LoVo (cell line): ENCODE data around the gene NXPH4.
A peak's percentile ranks its signal among the peaks of the same experiment; 100 is the strongest.

Experiments used
- DNase-seq: peaks from one replicate; pipeline ENCODE4 v3.0.0-alpha.2; 2016; ENCODE audit warnings: low spot score

NXPH4 gene

DNA sequence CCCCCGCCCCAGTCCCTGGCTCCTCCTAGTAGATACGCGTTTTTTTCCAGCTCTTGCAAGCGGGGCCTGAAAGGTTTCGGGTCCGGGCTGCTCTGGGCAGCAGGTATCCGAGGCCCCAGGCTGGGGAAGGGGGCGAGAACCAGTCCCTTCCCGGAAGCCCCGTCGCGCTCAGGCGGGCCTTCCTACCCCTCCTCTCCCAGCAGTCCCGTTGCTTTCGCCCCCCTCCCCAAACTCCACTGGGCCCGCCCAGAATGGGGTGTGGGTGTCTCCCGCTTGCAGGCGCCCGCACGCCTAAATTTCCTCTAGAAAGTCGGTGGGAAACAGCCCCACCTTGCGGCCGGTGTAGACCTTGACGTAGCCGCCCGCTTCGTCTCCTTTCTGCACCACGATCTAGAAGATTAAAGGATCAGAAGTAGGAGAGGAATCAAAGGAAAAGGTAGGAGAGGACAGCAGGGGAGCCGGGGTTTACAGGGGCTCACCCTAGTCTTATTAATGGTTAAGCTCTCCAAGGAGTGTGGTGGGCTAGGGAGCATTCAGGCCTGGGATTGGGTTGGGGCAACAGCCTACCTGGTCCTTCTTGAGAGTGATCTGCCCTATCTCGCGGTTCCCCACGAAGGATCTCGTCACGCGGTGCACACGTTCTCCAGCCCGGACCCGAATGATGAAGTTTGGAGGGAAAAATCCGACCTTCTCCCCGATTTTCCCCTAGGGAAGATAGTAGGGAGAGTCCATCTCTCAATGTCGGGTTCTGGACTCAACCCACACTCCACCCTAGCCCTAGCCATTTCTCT lies 27.1 kb downstream of the NXPH4 start:
- peak; percentile 84 for DNase-seq

DNA sequence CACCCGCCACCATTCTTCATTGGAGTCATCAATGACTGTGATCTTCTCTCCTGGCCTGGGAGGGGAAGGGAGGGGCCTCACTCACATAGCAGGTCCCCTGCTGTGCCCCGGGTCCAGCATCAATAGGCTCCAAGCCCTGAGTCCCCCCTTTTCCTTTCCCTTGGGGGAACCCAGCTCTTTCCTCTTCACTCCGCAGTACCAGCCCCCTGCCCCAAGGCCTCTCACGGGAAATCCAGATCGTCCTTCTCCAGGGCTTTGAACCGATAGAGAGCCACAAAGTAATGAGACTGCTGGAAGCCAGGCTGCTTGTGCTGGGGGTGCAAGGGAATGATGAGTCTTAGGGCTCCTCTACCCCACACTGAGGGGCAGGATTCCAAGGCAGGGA lies 27.7 kb downstream of the NXPH4 start:
- DNase-seq = no peak

DNA sequence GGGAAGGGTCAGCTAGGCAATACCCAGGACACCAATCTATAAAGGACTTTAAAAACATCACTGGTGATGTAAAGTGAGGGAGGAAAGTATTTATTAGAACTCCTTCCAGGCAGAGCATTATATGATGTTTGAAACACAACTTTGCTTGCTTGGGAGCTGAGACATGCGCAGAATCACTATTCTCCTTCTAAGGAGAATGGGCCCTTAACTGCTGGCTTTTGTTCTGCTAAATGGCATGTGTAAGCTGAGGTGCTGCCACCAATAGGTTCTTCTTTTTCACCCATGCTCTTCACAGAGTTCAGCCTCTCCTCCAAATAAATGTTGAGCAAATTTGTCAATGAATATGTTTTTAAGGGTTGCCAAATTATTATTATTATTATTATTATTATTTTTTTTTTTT lies 30.4 kb downstream of the NXPH4 start:
- no peak for DNase-seq

DNA sequence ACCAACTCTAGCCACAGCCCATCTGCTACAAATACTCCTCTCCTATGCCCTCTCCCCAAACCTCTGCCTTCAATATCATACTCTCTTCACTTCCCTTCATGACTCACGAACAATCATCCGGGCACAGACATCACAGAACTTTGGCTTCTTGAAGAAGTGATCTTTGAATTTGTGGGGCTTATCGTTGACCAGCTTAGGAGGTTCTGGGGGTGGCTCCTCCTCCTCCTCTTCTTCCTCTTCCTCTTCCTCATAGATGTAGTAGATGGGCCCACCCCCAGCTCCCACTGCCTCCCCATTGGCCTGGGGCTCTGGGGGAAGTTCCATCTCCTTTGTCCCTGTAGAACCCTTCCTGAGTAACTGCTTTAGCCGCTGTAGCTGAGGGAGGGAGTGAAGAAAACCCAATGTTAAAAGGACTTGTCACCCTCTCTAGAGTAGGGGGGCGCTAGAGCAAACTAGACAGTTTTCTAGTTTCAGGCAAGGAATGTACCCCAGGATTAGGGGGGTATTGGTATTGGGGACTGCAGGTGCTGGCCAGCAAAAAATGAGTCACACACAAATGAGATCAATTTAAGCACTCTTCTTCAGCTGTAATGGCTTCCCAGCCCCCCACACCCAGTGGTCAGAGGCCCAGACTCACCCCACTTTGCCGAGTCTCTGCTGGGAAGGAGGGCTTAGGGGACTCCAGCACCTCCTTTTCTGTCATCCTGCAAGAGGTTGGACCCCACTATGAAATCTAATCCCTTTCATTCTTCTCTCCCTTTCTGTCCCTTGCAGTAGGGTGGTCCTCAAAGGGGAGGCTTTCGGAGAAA lies 32.5 kb downstream of the NXPH4 start:
- no peak for DNase-seq

DNA sequence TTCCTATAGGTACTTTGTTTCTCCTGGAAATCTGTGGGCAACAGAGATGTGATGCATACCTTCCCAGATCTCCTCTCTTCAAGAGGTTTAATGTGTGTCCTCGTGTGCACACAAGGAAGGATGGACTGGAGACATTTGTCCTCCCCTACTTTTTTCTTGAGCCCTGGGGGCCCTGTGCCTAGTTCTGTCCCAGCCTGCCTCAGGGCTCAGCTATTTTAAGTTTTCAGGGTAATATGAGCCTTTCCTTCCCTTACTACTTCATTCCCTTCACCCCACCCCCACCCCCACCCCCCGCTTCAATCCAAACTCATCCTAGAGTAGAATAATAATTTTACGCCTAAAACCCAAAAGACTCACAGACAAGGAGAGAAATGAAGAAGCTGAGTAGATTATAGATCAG lies 33.9 kb downstream of the NXPH4 start:
- no peak for DNase-seq

DNA sequence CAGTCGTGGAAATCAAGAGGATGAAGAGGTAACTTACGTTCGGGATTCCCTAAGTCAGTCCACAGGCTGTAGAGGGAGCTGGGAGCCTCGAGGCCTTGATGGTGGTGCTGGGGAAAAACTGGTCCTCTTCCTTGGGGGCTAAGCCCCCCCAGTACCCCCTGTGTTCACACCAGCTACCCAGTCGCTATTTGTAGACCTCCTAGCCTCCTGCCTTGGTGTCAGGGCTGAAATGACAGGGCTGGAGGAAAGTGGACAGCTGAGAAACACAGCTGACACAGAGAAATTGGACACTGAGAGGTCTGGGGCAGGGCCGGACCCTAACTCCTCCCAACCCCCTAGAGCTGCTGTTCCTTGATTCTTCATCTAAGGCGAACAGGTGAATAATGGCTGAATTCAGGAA lies 34.4 kb downstream of the NXPH4 start, which contains the start of gene STAC3:
Gene STAC3, minus strand, starts transcription at position 232 of the 400 bp plus-strand sequence. CDS start 1,551 bp downstream, outside the sequence.
- no peak for DNase-seq

DNA sequence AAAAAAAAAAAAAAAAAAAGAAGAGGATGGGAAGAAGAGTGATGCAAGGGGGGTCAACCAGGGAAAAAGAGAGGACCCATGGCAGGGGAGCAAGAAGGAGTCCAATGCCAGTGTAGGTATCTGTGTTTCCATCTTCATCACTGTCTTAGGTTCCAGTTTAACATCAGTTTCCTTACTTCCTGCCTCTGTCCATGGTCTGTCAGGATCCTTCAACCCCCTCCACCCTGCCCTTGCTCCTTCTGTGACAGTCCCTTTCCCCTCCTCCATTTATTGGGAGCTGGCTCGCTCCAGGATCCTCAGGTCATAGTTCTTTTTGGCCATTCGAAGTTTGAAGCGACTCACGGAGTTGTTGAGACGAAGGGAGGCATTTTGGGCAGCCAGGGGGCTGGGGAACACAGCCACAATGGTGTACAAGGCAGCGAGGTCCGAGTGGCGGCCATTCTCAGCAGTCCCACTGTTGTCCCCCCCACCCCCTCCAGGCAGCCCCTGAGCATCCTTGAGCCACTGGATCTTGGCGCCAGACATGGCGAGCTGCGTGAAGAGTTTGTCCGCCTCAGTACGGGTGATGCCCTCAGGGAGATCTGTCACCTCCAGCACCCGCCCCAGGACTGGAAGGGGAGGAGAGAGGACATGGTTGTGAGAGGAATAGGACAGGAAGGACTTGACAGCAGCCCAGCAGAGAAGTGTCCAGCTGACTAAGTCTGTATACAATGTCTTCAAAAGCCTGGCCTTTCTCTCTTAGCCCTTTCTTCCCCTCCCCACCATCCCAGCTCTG lies 38.1 kb downstream of the NXPH4 start:
- no peak for DNase-seq

DNA sequence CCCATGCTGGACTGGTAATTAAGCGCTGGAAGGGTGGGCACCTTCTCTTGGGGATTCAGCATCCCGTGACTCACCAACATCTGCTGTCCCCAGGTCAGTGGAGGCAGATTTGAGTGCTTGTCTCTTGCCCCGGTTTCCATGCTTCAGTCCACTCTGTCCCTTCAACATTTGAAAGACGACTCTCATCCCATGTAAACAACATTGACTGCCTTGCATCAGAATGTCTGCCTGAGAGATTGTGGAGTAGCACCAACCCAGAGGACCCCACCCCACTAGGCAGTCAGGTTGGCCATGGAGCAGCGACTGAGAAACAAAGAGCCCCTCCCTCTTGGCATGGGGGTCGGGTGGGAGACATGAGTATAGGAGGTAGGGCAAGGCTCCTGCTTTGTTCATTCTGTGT lies 39.3 kb downstream of the NXPH4 start:
- no peak for DNase-seq

DNA sequence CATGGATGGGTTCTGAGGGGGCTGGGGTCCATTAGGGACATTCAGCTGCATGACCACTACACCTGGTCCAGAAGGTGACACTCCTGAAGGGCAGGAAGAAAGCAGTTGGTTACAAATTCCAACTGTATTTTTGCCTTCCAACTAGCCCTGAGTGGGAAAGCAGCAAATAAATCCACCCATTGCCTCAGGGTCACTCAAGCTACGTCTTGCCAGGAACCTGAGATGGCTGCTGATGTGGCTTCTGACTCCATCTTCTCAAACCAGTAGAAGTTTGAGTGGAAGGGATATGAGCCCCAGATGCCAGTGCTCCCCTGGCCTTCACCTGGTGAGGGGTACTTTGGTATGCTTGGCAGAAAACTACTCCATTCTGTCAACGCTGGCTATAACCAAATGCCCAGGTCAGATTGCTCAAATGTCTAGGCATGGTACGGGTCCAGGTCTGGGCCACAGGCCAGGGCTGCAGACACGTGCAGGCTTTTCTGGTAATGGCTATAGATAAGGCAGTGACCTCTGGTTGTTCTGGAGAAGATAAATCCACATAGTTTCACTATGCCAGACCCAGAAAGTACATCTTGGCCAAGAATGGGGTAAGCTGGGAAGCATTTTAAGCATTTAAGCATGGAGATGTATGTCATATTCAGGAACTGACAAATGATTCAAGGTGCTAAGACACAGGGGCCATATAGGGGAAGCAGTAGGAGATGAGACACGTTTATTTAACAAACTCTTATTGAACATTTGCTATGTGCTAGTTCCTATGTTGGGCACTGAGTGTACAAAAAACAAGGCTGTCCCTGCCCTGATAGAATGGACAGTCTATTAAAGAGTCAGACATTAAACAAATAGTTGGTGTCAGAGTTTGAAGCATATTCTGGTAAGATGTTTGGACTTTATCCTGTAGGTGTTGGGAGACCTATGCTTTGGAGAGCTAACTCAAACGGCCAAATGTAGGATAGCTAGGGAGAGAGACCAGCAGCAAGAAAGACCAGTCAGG lies 42.7 kb downstream of the NXPH4 start:
- DNase-seq = no peak

DNA sequence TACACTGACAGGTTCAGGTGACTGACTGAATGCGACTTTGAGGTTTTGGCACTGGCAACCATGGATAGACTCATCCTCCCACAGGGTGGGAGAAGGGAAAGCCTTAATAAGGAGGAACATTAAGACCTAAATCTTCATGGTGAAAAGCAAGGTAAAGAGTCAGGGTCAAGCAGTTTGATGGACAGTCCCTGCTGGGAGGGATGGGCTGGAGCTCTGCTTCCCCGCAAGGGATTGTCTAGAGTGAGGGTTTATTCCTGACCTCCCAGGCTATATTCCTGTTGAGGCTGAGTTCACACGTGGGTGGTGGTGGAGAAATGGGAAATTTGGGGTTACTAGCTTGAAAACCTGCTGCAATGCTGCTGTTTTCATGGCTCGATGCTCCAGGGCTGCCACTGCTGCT lies 43.8 kb downstream of the NXPH4 start:
- no peak for DNase-seq

DNA sequence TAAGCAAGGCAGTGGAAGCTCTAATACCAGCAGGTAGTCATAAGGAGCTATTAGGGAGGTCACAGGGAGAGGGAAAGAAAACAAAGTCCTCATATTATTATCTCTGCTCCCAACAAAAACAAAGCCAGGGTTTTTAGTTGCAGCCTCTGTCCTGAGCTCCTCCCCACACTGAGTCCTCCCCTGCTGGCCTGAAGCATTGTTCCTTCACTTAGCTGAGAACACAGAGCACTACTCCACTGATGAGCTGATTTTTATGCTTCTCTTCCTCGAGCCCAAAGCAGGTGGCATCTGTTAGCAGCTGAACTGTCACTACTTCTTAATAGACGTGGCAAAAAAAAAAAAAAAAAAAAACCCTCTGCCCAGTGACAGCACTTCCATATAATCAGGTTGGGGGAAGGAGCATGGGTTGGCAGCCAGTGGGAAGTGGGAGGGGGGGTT lies 44.9 kb downstream of the NXPH4 start:
- DNase-seq = no peak

DNA sequence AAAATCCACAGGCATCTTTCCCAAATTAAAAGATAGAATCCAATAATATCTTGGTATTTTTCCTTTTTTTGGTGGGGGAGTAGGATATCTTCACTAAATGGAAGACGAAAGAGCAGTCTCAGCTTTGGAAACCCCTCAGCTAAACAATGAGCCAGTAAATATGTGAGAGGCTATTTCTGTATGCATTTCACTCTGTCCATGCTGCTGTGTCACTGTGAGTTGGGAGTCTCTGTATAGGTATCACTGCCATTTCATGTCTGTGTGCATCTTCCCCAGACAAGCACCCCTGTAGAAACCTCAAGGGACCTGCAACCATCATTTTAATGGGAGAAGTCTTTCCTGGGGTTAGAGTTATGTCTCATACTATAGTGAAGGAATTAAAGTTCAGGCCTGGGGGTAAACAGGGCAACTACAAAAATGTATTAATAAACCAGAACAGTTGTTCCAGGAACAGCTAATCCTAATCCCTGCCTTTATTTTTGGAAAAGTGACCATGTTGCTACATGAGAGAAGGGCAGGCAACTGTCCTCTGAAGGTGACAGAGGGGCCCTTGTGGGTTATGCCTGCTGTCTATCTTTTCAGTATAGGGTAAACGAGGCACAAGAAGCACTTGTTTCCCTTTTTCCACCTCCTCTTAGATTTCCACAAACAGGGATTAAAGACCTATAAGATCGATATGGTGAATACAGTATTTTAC lies 45.7 kb downstream of the NXPH4 start:
- DNase-seq = no peak

DNA sequence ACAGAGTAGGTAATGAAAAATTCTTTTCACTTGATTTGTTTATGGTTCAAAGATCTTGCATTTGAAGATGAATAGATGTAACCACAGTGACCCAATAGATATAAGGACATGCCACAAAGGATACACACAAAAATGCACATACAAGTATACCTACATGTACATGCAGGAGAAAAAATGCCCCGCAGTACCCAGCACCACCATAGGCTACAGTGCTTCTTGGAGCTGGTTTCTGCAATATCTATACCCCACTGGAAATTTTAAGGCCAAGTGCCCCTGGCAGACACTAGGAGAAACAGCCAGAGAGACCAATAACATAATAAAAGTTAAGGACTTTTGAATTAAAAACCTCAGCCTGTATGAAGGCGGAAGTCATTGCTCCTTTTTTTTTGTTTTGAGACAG lies 46.5 kb downstream of the NXPH4 start:
- no peak for DNase-seq

DNA sequence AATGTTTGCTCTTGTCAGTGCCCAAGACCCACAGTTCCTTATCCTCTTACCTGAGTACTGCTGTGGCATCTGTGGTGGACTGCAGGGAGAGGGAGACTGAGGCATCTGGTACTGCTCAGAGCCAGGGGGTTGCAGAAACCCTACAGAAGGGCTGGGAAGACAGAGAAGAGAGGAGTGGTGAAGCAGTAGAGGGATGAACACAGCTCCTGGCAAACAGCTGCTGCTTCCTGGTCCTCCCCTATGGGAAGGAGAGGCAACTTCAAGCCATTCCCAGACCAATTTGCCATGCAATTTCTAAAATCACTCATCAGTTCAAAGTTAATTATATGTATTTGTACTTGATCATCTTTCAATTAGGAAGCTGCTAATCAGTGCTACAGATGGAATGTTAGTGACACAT lies 50.1 kb downstream of the NXPH4 start:
- no peak for DNase-seq

DNA sequence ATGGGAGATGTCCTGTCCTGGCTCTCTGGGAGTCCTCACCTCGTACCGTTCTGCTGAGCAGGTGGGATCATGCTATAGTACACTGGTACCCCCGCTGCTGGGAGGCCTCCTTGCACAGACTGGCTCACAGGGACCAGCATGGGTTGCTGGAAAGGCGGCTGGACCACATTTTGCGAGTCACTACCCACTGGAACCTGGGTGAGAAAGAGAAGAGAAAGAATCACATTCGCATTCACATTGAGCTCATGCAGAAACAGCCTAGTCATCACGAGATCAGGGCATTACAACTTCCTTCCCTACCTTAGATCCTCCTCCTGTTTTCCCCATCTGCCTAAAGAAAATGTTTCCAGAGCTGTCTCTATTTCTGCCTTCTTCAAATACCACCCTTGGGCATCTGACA lies 51.7 kb downstream of the NXPH4 start:
- no peak for DNase-seq

DNA sequence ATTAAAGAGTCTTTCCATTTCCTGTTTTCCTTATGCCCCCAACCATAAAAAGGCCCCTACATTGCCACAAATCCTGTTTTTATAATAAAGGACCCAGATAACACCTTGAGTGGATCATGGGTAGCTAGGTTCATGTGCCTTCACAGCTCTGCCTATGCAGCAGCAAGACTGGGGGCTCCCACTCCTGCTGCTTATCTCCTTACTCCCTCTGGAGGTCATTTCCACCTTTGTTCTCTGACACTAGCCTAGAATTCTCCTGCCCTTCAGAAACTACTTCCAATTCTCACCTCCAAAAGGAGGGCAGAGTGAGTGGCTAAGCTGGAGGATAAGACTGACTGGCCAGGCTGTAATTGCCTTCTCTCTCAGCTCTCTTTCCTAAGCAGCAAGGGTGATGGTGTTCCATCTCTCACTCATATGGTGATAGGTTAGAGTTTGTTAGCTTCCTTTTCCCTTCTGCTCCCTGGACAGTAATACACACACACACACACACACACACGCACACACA lies 54.4 kb downstream of the NXPH4 start:
- no peak for DNase-seq

DNA sequence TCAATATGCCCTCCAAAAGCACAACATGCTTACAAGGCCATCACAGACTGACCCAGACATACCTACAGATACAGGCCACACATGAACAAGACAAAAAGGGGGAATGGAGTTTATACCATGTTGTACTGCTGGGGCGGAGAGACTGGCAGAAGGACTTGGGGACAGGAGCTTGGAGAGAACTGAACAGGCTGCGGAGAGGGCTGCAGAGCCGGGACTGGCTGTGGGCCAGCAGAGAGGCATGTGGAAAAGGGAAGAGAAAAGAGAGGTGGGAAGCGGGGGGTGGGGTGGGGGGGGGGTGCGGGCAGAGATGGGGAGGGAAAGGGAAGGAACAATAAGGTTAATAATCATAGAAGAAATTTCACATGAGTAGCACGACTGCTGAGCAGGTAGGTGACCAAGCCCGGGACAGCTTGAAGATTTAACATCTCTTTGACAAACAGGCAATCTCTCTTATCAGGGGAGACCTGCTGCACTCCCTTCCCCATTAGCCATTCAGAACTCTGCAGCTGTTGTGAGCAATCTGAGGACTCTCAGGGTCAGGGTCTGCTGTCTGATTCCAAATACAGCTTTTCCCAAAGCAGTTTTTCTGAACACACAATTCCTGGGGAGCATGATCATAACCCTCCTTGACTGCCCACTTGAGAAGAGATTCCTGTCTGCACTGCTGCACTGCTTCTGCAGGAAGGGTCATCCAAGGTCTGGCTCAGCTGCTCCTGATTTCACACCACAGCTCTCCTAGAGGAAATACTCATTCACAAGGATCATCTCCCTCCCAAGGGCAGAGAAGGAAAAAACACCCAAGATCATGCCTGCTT lies 56.0 kb downstream of the NXPH4 start:
- no peak for DNase-seq

DNA sequence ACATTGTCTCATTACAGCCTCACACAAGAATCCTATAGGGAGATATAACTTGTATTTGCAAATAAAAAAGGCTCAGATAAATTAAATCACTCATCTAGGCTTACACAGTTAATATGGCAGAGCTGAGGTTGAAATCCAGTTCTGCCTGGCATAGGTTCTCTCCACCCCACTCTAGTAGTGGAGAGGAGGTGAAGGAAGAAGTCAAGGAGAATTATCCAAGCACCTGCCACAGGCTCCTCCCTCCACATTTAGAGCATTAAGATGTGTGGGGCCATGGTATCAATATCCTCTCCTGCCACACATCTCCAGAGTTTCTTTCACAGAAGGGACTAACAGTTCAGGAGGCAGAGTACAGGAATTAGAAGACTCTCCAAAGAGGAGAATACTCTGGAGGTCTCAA lies 56.9 kb downstream of the NXPH4 start:
- DNase-seq = no peak
